PC-9 (cell line): ENCODE data around the gene HHIPL1.

Experiments
- CTCF ChIP-seq: fragments of 200-600 bp; sonication (generic); conservative IDR thresholded peaks from 2 replicates; pipeline ENCODE4 v1.6.1; 2017; ENCODE audit warnings: mixed run types, antibody characterized with exemption, mild to moderate bottlenecking, moderate library complexity
- EZH2 ChIP-seq: fragments of 200-600 bp; sonication (generic); IDR thresholded peaks from 2 replicates; pipeline ENCODE4 v1.8.0; 2017; ENCODE audit warnings: antibody characterized with exemption, low read depth

- TF ChIP-seq CTCF = no peak
- no peak for TF ChIP-seq EZH2
These were observed 42.0 kb upstream of the HHIPL1 start for GRCh38 chr14:99602788-99603415.
